OCI-M1 (cell line): Measurements from ENCODE around the gene GPR157.
A peak's percentile ranks its signal among the peaks of the same experiment; 100 is the strongest.
"Not testable (repeated sequence)": the region's sequence is repeated elsewhere in the genome, so short reads cannot be mapped to it uniquely, and the experiment has no call there.

Source experiments
- DNase-seq: peaks from one replicate; lab custom pipeline; 2025; lab: John Stamatoyannopoulos, UW

Gene GPR157

DNA sequence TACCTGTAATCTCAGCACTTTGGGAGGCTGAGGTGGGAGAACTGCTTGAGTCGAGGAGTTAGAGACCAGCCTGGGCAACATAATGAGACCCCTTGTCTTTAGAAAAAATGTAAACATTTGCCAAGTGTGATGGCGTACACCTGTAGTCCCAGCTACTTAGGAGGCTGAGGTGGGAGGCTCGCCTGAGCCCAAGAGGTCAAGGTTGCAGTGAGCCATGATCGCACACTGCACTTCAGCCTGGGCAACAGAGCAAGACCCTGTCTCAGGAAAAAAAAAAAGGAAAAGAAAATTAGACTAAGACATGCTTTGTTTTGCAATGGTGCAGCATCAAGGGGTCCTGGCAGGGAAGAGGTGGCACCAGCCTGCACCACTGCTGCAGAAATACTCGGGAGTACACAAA is 16.8 kb upstream of the GPR157 start:
- DNase-seq = no peak

- peak; percentile 2 for DNase-seq
These were observed 16.2 kb upstream of the GPR157 start for GRCh38 chr1:9145021-9145668.

DNA sequence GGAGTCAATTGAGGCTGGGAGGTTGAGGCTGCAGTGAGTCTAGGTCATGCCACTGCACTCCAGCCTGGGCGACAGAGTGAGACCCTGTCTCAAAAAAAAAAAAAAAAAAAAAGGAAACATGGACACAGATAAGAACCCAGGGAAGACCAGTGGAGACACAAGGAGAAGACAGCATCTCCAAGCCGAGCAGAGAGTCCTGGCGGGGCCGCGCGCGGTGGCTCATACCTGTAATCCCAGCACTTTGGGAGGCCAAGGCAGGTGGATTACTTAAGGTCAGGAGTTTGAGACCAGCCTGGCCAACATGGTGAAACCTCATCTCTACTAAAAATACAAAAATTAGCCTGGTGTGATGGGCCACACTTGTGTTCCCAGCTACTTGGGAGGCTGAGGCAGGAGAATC is 15.6 kb upstream of the GPR157 start:
- DNase-seq = not testable (repeated sequence)

DNA sequence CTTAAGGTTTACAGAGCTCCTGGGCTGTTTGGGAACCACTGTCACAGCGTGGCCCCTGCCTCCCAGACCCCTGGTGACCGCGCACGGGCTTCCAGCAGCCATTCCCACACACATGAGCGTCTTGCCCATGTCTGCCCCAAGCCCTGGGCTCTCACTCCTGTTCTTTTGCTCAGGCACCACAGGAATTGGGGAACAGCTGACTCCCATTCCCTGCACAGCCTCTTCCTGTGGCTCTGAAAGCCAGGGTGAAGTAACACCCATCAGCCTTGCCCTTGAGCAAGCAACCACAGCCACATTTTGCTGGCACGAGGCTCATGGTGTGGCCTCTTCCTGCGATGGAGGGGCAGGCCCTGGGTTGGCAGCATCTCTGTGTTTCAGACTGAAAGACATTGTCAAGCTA is 14.3 kb upstream of the GPR157 start:
- no peak for DNase-seq

GRCh38 chr1:9139930-9140329 is 11.0 kb upstream of the GPR157 start:
- DNase-seq = no peak

DNA sequence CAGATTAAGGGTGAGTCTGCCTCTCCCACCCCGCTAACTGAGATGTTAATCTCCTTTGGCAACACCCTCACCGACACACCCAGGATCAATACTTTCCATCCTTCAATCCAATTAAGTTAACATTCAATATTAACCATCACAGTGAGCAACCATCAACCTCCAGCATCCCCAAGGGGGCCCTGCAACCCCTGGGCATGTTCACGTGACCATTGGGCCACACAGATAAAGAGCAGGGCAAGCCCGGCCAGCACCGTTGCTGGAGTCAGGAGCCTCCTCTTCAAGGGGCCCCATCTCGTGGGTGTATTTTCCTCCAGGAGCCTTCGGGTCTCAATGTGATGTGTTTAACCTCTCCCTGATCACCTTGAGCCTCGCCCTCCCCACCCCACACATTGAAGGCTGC is 8.0 kb upstream of the GPR157 start:
- no peak for DNase-seq

DNA sequence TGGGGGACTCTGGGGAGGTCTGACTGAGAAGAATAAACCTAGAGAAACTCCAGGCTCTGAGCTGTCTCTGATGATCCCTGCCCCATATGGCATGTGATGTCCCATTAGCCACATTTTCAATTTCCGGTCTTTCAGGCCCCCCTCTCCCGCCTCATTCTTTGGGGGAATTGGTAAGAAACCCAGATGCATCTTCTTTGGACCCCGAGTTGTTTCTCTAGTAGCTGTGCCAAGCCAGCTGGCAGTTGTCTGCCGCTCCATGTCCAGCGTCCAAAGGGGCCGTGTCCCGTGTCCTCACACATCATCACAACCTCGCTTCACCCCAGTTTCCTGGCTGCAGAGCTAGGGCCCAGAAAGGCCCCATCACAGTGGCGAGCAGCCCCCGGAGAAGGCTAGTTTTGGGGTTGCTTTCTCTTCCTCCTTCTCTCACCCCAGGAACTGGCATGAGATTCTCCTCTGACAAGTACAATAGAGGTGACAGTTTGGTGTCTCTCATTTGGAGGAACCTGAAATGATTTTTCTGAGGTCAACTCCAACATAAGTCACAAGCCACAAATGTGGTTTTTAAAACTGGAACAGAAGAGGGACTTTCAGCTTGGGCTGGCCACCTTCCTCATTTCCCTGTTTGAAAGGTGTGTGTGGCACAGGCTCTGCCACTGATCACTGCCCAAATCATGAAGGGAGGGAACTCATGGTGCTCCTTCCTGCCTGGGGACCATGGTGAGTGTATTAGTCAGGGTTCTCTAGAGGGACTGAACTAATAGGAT is 6.4 kb upstream of the GPR157 start:
- no peak for DNase-seq

DNA sequence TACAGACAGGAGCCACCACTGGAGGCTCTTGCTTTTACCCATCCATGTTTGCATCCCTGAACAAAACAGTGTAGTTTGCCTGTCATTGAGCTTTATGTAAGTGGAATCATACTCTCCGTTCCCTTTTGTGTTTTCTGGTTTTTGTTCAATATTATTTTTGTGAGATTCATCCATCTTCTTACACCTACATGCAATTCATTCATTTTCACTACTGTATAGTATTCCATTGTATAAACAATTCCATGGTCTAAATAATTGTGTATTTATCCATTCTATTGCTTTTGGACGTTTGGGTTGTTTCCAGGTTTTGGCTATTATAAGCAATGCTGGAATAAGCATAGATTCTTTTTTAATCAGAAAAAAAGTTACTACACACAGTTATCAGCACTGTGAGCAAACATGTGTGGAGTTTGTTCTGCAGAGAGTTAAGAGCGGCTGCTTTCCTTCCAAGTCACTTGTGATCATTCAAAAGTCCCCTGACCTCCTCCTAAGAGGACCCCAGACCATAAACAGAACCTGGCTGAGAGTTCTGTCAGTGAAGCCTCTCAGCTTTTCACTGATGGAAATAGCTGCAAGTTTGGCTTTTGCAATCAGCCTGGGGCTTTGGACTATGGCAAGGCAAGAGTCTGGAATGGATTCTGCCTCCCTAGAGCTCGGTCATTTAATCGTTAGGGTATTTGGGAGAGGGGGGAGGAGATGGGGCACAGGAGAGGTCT is 5.1 kb upstream of the GPR157 start:
- no peak for DNase-seq

DNA sequence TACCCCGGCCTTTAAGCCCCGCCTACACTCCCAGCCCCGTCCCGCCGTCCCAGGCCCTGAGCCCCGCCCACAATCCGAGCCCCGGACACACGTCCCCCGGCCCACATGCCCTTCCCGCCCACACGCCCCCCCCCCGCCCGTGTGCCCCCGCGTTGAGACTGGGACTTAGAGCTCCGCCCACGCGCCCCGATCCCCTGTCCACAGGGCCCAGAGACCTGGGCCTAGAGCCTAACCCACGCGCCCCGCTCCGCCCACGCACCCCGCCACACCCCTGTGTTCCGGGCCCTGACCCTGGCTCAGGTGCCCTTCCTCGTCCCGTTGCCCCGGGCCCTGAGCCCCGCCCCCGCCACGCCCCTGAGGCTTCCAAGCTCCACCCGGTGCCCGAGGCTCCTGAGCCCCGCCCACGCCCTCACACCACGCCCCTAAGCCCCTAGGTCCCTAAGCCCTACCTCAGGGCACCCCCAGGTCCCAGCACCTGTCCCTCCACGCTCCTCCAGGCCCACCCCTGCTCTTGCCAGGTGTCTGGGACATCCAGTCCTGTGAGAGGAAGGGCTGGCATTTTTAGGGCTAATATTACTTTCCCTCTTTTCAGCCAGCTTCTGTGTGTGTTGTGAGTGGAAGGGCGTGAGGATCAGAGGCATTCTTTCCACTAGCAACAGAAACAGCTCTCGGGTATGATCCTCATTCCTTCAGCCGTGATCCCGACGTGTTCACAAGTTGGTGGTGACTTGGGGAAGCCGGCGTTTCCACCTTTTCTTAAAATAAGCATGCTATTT is 552 bp upstream of the GPR157 start:
- DNase-seq = no peak

GRCh38 chr1:9128166-9128519 is 759 bp downstream of the GPR157 start:
- no peak for DNase-seq

- no peak for DNase-seq
These were observed 1.3 kb downstream of the GPR157 start for GRCh38 chr1:9127395-9128165.

GRCh38 chr1:9126511-9126910 is 2.4 kb downstream of the GPR157 start:
- DNase-seq = no peak

DNA sequence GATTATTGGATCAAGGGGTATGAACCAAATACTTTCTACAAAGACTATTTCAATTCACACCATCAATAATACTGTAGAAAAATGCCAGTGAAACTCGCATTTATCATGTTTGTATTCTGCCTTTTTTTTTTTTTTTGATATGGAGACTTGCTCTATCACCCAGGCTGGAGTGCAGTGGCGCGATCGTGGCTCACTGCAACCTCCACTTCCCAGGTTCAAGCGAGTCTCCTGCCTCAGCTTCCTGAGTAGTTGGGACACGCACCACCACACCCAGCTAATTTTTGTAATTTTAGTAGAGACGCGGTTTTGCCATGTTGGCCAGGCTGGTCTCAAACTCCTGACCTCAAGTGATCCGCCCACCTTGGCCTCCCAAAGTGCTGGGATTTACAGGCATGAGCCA is 3.1 kb downstream of the GPR157 start:
- not testable (repeated sequence) for DNase-seq

DNA sequence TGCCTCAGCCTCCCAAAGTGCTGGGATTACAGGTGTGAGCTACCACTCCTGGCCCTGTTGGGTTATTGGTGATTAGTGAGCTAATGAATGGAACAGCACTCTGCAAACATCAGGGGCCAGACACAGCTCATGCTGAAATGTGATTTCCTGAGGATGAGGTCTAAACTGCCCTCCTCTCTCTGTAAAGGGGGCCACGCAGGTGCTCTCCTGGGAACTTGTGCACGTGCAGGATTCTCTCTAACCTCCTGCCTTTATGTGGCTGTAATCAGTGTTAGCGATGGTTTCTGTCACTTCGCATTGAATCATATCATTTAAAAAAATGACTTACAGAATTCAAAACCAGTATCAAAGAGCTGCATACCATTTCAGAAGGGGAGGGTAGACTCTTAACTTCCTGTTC is 3.6 kb downstream of the GPR157 start:
- DNase-seq = no peak

DNA sequence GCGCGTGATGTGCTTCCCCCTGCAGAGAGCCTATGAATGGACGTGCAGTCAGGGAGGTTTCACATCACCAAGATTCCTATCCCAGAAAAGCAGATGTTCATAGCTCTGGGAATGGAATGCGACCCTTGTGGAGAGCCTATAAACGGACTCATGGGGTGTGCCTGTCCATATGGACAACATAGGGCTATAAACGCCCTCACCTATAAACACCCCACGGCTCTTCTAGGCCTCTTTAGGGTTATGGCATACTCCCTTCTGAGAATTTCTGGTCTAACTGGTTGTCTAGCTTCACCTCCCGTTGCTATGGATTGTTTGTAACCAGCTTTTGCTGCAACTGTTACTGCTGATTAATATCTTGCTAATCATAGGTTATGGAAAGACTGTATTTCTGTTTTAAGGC is 4.5 kb downstream of the GPR157 start:
- DNase-seq = not testable (repeated sequence)

DNA sequence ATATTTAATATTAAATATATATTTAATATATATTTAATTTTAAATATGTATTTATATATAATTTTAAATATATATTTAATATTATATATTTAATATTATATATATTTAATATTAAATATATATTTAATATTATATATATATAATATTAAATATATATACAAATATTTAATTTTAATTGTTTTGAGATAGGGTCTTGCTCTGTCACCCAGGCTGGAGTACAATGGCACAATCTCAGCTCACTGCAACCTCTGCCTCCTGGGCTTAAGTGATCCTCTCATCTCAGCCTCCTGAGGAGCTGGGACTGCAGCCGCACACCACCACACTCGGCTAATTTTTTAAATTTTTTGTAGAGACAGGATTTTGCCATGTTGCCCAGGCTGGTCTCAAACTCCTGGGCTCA is 5.2 kb downstream of the GPR157 start:
- not testable (repeated sequence) for DNase-seq

GRCh38 chr1:9121496-9122409 is 7.1 kb downstream of the GPR157 start:
- DNase-seq = no peak

DNA sequence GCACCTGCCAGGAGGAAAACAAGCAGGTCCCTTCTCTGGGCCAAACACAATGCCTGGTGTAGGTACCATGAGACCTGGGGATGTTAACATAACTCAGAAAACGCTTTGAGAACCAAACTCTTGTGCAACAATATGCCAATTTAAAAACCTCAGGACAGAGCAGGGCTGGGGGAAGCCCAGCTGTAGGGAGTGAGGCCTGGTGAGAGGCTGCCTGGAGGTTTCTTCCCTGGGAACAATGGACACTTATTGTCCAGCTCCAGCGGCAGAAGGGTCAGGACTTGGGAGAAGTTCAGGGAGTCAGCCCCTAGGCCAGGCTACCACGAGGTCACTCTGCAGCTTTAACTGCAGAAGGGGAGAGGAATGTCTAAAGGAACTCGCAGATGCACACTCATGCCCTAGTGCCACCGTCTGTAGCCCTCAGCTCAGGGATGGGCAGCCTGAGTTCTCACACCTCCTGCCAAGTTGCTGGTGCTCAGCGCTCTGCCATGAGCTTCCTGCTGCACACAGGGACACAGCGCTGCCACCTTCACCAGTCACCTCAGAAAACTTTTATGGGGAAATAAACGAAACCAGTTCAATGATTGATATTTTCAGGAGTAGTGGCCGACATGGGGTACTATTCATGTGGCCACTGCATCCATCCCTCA is 8.5 kb downstream of the GPR157 start:
- no peak for DNase-seq

- no peak for DNase-seq
These were observed 9.2 kb downstream of the GPR157 start for GRCh38 chr1:9119745-9120144.

GRCh38 chr1:9118186-9118585 is 10.7 kb downstream of the GPR157 start:
- no peak for DNase-seq
